Common myeloid progenitor, CD34-positive (primary cell): ENCODE measurements around the gene CDH8.
"Not testable (repeated sequence)": the region's sequence is repeated elsewhere in the genome, so short reads cannot be mapped to it uniquely, and the experiment has no call there.

Source experiments
- CTCF ChIA-PET: fragments of 350-600 bp; sonication (Branson Sonifier 250); formaldehyde crosslinking; loops from one replicate; lab custom pipeline; 2021; ENCODE audit warnings: antibody characterized with exemption; lab: Charles Lee
- POLR2A ChIA-PET: fragments of 350-600 bp; sonication (Branson Sonifier 250); formaldehyde crosslinking; loops from one replicate; lab custom pipeline; 2021; ENCODE audit warnings: antibody characterized with exemption; lab: Charles Lee
- DNase-seq, 3 donors: peaks; one replicate each; pipeline versions ENCODE4 v3.0.0 to v3.0.0-alpha.2; 2013
- H3K27ac ChIP-seq, 2 experiments: 1 replicate in 1 of 2; 2 replicates in 1 of 2; pipeline ENCODE4 v1.7.0; 2013; ENCODE audit warnings: inconsistent platforms in 2 of 2, low read length in 2 of 2, mild to moderate bottlenecking in 2 of 2, low read depth in 1 of 2, moderate library complexity in 1 of 2; ENCODE audit not compliant: severe bottlenecking in 2 of 2, insufficient read depth in 1 of 2, poor library complexity in 1 of 2
- H3K27me3 ChIP-seq, 5 experiments: replicated peaks in 2 of 5; 1 replicate in 3 of 5; 2 replicates in 2 of 5; pipeline versions ENCODE4 v1.6.1 to v1.7.0; 2013; ENCODE audit warnings: low read length in 4 of 5, mild to moderate bottlenecking in 2 of 5, moderate library complexity in 2 of 5, inconsistent platforms in 1 of 5; ENCODE audit not compliant: insufficient read depth in 5 of 5, control insufficient read depth in 4 of 5
- H3K36me3 ChIP-seq, 4 experiments: 1 replicate in 2 of 4; 2 replicates in 2 of 4; pipeline versions ENCODE4 v1.6.1 to v1.7.0; 2013; ENCODE audit warnings: low read length in 3 of 4, control low read depth in 1 of 4, mild to moderate bottlenecking in 1 of 4; ENCODE audit not compliant: control insufficient read depth in 4 of 4, insufficient read depth in 4 of 4
- H3K4me1 ChIP-seq, 4 experiments: 1 replicate in 3 of 4; 2 replicates in 1 of 4; pipeline versions ENCODE4 v1.6.1 to v1.7.1; 2013; ENCODE audit warnings: low read length in 3 of 4, mild to moderate bottlenecking in 3 of 4, control low read depth in 1 of 4, inconsistent platforms in 1 of 4, moderate library complexity in 1 of 4; ENCODE audit not compliant: control insufficient read depth in 4 of 4, insufficient read depth in 4 of 4; ENCODE audit errors: control extremely low read depth in 1 of 4
- H3K4me3 ChIP-seq, 7 experiments: 1 replicate in 4 of 7; 2 replicates in 3 of 7; pipeline versions ENCODE4 v1.5.1 to v1.7.0; 2013; ENCODE audit warnings: mild to moderate bottlenecking in 7 of 7, low read length in 6 of 7, moderate library complexity in 6 of 7, inconsistent platforms in 2 of 7, low read depth in 2 of 7, control low read depth in 1 of 7; ENCODE audit not compliant: insufficient read depth in 4 of 7, control insufficient read depth in 1 of 7; ENCODE audit errors: extremely low read depth in 1 of 7
- H3K9me3 ChIP-seq, 5 experiments: 1 replicate in 4 of 5; 2 replicates in 1 of 5; pipeline versions ENCODE4 v1.6.1 to v1.7.1; 2013; ENCODE audit warnings: low read length in 4 of 5, mild to moderate bottlenecking in 2 of 5, inconsistent platforms in 1 of 5, low read depth in 1 of 5, moderate library complexity in 1 of 5; ENCODE audit not compliant: control insufficient read depth in 4 of 5, insufficient read depth in 2 of 5; ENCODE audit errors: control extremely low read depth in 1 of 5
- WGBS: methylation state at CpG from one replicate; pipeline ENCODE4 v1.1.5; 2013; ENCODE audit not compliant: insufficient coverage; 5-methylcytosine and 5-hydroxymethylcytosine counted together

Gene CDH8

DNA sequence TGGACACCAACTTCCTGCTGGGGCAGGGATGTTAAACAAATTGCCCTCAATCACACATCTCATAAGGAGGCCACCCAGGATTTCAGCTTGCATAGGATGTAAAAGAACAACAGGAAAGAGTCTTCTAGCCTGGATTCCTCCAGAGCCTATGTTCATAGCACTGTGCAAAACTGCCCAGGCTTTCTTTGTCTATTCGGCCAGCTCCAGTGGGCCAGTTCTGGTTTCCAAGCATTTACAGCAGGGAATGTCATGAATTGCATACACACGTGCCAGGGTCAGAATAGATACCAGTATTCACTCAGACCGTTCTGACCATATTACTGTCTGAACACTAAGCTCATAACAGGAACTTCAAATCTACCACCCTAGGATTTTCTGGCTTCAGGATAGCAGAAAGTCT lies 273.2 kb downstream of the CDH8 start:
- CTCF ChIA-PET: no interaction called here
- no peaks in the 10 kb centered on the region for H3K4me1 ChIP-seq
- H3K4me3 ChIP-seq: no peak overlapping the region
- no peaks in the 10 kb centered on the region for H3K27me3 ChIP-seq
- H3K27ac ChIP-seq: no peak overlapping the region
- POLR2A ChIA-PET: no interaction called here
- no peaks in the 10 kb centered on the region for H3K9me3 ChIP-seq
- DNase-seq: no peak
- 92% methylated on average over 3 of the region's 3 CpGs for WGBS
- no peaks in the 10 kb centered on the region for H3K36me3 ChIP-seq

DNA sequence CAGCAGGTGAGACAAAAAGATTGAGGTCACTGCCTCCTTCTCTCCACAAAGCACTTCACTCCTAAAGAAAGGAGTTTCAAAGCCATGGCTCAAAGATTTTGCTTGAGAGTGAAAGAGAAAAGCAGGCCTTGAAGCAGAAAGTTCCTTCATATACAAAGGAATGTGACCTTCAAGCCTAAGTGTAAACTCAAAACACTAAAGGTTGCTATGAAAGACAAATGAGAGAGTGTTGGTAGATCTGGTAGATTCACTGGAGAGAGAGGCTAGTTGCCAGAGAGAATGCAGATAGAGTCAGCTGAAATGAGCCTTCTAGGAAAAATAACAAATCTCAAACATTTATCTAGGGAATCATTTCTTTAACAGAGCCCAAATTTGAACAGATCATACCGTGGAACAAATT lies 305.2 kb downstream of the CDH8 start:
- Histone ChIP-seq H3K36me3 (no peaks in the 10 kb centered on the region), H3K4me1 (no peaks in the 10 kb centered on the region), H3K27me3 (no peaks in the 10 kb centered on the region), H3K4me3 (no peak overlapping the region), H3K27ac (no peak overlapping the region), H3K9me3 (no peaks in the 10 kb centered on the region)
- WGBS: 62% methylated on average over 1 of the region's 1 CpG
- DNase-seq: no peak
- ChIA-PET POLR2A (no interaction called here), CTCF (no interaction called here)

DNA sequence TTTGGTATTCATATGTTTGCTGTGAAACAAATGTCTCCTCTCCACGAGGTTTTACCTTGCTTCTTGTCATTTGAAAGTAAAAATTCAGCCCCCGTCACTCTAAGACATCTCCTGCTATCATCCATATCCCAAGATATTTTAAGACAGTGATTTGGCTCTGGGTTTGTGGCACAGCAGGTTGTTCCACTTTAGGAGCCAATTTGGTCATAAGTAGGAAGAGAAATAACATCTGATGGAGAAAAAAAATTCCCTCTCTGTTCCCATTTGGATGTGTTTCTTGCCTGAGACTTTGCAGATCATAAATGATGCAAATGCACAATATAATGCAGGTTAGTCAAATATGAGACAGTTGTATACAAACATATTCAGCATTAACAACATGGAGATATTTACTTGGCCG lies 309.5 kb downstream of the CDH8 start:
- 83% methylated on average over 1 of the region's 3 CpGs for WGBS
- CTCF ChIA-PET: no interaction called here
- POLR2A ChIA-PET: no interaction called here
- no peak for DNase-seq
- Histone ChIP-seq H3K9me3 (no peaks in the 10 kb centered on the region), H3K27ac (no peak overlapping the region), H3K4me1 (no peaks in the 10 kb centered on the region), H3K4me3 (no peak overlapping the region), H3K27me3 (no peaks in the 10 kb centered on the region), H3K36me3 (no peaks in the 10 kb centered on the region)

DNA sequence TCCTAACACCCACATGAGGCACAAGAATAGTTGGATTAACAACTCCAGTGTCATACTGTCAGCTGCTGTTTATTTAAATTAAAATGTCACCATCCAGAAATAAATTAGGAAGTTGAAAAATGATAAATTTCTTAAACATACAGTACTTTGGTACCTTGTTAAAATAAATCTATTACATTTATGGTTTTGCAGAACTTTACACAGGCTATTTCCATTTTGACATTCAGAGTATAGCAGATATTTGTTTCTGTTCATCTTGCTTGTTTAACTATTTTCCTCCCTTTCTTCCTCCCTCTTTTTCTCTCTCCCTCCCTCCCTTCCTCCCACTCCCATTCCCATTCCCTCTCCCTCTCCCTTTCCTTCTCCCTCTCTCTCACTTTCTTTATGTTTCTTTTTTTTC lies 310.1 kb downstream of the CDH8 start:
- H3K4me1 ChIP-seq: no peaks in the 10 kb centered on the region
- no peak overlapping the region for H3K4me3 ChIP-seq
- no peak overlapping the region for H3K27ac ChIP-seq
- no peak for DNase-seq
- CTCF ChIA-PET: no interaction called here
- no peaks in the 10 kb centered on the region for H3K27me3 ChIP-seq
- H3K36me3 ChIP-seq: no peaks in the 10 kb centered on the region
- no peaks in the 10 kb centered on the region for H3K9me3 ChIP-seq
- POLR2A ChIA-PET: no interaction called here

DNA sequence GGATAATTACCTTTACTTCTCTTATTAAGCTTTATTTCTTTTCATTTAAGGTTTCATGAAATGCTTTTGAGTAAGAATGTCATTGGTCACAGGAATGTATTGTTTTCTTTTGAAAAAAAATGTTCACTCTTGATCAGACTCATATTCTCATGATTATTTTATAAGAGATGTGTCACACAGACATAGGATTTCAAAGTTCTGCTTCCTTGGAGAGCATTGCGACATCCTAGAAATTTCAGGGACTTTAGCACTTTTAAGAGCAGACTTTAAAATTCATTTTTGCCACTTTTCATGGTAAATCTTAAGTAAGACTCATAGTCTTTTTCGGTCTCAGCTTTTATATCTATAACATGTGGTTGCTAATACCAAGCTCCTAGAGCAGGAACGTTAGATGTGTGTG lies 314.7 kb downstream of the CDH8 start:
- ChIA-PET CTCF (no interaction called here), POLR2A (no interaction called here)
- no peak for DNase-seq
- Histone ChIP-seq H3K27ac (no peak overlapping the region), H3K4me1 (no peaks in the 10 kb centered on the region), H3K4me3 (no peak overlapping the region), H3K27me3 (no peaks in the 10 kb centered on the region), H3K36me3 (no peaks in the 10 kb centered on the region), H3K9me3 (no peaks in the 10 kb centered on the region)
- 100% methylated on average over 2 of the region's 3 CpGs for WGBS

DNA sequence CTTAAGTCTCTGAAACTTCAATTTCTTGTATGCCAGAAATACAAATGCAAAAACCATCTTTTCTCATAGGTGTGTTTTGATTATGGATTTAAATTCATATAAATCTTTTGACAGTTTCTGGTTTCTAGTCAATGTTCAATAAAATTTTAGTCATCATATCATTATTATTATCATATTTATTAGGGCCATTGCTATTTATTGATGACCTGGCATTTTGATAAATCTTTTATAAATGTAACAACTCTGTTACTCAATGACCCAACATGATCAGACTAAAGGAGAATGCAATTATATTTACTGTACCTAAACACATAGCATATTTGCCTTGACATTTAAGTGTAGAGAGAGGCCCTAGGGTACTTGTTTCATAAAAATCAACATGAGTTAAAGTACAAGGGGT lies 320.8 kb downstream of the CDH8 start:
- POLR2A ChIA-PET: interaction anchor here (0.6 kb wide), 1 partner anchor 557 kb away, joined by 3 read pairs; no protein-coding TSS in a partner anchor
- Histone ChIP-seq H3K36me3 (no peaks in the 10 kb centered on the region), H3K9me3 (no peaks in the 10 kb centered on the region), H3K27ac (no peak overlapping the region), H3K27me3 (no peaks in the 10 kb centered on the region), H3K4me1 (no peaks in the 10 kb centered on the region), H3K4me3 (no peak overlapping the region)
- CTCF ChIA-PET: no interaction called here
- DNase-seq: no peak

DNA sequence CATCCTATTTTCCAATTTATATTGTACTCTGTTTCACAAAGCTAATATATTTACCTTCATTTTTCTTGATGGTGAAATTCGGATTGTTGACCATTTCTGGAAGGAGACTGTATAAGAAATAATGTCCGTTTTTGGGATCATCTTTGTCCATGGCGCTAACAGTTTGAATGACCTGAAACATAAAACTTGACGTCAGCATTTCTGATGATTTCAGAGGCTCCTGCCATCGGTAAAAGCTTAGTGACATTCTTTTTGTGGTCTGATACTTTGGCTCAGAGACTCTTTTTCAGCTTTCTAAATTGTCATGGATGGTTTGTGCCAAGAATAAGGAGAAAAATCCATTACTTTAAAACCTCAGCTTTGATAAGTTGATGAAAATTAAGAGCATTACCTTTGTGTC lies 322.5 kb downstream of the CDH8 start:
- ChIA-PET POLR2A (no interaction called here), CTCF (no interaction called here)
- H3K27me3 ChIP-seq: no peaks in the 10 kb centered on the region
- H3K27ac ChIP-seq: no peak overlapping the region
- no peak overlapping the region for H3K4me3 ChIP-seq
- H3K4me1 ChIP-seq: no peaks in the 10 kb centered on the region
- no peaks in the 10 kb centered on the region for H3K9me3 ChIP-seq
- no peaks in the 10 kb centered on the region for H3K36me3 ChIP-seq
- 98% methylated on average over 5 of the region's 5 CpGs for WGBS
- DNase-seq: no peak

DNA sequence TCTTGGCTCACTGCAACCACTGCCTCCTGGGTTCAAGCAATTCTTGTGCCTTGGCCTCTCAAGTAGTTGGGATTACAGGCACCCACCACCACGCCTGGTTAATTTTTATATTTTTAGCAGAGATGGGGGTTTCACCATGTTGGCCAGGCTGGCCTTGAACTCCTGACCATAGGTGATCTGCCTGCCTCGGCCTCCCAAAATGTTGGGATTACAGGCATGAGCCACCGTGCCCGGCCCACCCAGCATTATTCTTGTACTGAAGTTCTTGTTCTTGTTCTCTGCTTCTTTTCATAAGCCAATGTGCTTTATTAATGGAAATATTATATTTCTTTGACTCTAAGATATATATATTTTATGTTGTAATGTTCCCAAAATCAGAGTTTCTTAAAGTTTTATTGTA lies 336.6 kb downstream of the CDH8 start:
- H3K27me3 ChIP-seq, POLR2A ChIA-PET, H3K4me3 ChIP-seq, H3K27ac ChIP-seq, H3K9me3 ChIP-seq, DNase-seq, H3K4me1 ChIP-seq, H3K36me3 ChIP-seq, CTCF ChIA-PET: not testable (repeated sequence)
- 100% methylated on average over 1 of the region's 4 CpGs for WGBS
